ENCODE data around the gene SLC38A1.
A peak's percentile ranks its signal among the peaks of the same experiment; 100 is the strongest.
"Not testable (repeated sequence)": the region's sequence is repeated elsewhere in the genome, so short reads cannot be mapped to it uniquely, and the experiment has no call there.

SLC38A1 gene

DNA sequence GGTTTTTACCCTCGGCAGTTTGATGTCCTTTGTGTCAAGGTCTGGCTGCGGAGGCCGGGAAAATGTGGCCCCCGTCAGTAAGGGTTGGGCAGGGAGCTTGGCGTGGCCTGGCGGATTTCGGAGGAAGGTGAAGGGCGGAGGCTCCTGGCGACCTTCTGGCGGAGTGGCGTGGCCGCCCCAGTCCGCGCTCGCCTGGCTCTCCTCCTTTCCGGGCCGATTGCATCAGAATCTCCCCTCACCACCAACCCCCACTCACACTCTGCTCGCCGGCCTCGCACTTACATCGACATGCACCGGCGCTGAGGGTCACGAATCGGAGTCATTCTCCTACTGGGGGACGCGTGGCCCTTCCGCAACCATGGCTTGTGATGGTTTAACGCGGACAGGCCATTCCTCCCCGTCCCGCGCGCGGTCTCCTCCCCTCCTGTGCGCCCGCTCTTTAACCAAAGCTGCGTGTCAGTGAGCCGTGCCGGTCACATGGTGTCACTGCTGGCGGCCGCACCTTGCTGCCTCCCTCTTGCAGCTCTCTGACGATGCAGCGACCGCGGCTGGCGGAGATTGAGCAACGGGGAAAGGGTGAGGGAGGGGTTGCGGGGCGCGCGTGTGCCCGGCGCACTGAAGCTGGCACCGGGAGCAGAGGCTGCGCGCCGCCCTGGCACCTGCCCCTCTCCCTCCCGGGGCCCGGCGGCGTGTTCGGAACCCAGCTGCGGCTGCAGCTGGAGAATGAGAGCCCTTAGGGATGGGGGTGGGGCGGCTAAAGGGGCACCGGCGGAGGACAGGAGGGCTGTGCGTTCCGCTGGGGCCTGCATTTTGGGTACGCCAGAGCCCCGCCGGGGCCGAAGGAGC, at the start of gene SLC38A1:
Gene SLC38A1 (minus strand): TSS at position 461 of the 846 bp plus-strand sequence. CDS start 29,243 bp downstream, outside the sequence.
- peak; percentile 69 to 82 (median 77) for DNase-seq

DNA sequence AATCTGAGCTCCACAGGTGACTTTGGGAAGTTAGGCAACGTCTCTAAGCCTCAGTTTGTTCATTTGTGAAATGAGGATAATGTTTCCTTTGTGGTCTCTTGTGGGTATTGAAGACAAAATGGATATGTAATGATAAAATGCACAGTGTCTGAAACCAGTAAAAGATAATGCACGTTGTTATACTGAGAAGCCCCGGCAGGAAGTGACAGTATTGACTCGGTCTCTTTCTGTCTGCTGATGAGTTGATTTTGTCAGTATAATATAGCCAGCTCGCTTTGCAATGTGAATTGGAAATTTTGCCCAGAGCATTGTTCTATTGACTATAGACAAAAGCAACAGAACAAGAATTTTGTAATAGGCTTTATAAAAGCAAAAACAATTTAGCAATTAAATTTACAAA, 49.2 kb upstream of the SLC38A1 start:
- DNase-seq, result no peak

DNA sequence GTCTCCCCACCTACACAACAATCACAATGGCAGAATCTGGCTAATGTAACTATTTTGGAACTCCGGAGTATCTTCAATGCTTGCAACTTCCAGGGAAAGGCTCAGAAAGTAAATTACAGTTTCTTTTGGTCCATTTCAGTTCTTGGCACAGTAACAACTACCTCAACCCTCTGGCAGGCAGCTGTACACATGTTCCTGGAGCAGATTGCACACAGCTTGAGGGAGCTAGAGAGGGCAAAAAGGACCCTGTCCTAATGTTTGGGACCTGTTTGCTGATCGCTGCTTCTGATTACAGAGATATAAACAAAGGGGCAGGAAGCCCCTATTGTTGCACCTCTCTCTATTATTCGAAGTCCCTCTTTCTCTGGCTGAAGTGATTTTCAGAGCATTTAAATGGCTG, 35.2 kb upstream of the SLC38A1 start:
- DNase-seq, result no peak

DNA sequence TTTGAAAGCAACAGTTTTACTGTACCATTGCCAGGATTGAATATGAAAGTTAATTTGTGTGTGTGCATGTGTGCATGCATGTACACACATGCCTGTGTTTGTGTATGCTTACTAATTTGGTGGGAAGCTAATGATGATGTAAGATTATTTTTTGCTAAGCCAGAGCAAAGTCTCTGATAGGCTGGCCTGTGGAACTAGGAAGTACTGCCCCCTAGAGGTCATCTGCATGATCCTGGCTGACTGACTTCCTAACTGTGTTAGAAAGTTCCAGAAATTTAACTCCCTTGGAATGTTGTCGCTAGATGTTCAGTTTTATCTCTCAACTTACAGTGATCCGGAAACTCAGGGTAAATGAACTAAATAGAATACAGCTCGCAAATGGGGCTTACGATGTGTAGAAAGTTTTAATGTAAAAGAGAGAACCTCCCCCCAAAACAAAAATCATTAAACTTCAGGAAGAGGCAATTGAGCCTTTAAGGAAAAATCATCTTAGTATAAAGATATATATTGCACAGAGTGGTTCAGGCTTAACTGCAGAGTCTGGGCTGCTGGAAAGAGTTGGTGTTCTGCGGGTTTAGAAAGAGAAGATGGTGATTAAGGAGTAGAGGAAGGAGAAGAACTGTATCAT, 34.3 kb upstream of the SLC38A1 start:
- peak in 2 of 4 experiments; percentile 18 for DNase-seq

DNA sequence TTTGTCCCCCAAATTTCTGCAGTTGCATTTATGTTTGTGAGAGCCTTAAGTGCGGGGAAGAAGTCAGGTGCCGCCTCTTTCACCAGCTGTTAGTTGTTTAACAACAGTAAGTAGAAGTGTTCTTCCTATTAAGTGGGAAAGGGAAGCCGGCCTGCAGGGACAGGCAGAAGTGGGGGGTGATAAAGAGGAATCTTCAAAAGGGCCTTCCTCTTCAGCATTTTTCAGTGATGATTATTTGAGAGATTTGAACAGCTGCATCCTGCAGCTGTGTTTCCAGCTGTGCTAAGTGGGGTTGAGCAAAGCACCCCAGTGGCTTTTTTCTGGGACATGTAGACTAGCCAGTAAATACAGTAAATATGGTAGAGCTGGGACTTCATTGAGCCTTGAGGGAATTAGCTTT, 32.1 kb upstream of the SLC38A1 start:
- DNase-seq, result no peak

DNA sequence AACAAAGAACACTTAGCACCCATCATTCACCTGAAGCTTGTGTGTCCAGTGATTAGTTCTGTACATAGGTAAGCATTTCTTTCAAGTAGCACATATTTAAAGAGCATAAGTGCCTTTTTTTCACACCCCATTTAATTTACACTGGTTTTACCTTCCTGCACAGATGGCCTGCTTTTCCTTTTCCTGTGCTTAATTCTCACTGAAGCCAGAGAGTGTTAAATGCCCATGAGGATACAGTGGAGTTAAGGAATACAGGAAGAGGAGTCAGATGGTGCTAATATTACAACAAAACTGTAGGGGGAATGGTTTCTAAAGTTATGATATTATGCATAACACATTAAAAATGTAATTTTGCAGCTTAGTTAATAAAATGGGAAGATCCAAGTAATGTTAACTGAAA, 31.0 kb upstream of the SLC38A1 start:
- DNase-seq, result no peak

DNA sequence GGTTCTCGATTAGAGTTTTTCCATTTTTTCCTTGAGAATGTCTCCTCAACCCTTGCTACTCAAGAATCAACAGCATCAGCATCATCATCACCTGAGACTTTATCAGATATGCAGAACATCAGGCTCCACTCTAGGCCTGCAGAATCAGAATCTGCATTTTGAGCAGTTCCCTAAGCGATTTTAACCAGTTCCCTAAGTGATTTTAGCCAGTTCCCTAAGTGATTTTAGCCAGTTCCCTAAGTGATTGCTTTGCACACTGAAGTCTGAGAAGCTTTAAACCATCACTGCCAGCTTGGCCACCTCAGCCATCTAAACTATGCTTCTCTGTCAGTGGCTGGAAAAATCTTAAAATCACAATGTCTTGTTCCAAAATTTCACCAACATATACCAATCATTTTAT, 29.4 kb upstream of the SLC38A1 start:
- DNase-seq, result no peak

DNA sequence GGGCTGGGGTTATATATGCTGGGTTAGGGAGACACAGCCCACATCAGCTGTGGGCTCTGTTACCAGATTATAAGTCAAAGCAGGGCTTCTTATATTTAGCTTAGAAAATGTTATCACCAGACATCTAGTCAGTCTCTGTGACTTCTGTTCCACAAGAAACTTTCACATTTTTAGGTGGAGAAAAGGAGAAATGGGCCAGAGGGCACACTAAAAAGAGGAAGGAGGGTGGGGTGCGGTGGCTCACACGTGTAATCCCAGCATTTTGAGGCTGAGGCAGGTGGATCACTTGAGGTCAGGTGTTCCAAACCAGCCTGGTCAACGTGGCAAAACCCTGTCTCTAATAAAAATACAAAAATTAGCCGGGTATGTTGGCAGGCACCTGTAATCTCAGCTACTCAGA, 28.0 kb upstream of the SLC38A1 start:
- no peak for DNase-seq

DNA sequence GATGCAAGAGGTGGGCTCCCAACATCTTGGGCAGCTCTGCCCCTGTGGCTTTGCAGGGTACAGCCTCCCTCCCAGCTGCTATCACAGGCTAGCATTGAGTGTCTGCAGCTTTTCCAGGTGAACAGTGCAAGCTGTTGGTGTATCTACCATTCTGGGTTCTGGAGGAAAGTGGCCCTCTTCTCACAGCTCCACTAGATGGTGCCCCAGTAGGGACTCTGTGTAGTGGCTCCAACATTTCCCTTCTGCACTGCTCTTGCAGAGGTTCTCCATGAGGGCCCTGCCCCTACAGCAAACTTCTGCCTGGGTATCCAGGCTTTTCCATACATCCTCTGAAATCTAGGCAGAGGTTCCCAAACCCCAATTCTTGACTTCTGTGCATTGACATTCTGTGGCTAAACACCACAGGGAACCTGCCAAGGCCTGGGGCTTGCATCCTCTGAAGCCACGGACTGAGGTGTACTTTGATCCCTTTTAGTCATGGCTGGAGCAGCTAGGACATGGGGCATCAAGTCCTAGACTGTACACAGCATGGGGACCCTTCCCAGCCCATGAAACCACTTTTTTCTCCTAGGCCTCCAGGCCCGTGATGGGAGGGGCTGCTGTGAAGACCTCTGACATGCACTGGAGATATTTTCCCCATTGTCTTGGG, 24.0 kb upstream of the SLC38A1 start:
- no peak for DNase-seq

DNA sequence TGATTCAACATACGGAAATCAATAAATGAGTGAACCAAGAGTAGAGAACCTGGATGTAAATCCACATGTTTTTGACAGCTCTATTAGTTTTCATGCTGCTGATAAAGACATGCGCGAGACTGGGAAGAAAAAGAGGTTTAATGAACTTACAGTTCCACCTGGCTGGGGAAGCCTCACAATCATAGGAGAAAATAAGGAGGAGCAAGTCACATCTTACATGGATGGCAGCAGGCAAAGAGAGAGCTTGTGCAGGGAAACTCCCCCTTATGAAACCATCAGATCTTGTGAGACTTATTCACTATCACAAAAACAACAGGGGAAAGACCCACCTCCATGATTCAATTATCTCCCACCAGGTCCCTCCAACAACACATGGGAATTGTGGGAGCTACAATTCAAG, 23.1 kb upstream of the SLC38A1 start:
- not testable (repeated sequence) for DNase-seq

DNA sequence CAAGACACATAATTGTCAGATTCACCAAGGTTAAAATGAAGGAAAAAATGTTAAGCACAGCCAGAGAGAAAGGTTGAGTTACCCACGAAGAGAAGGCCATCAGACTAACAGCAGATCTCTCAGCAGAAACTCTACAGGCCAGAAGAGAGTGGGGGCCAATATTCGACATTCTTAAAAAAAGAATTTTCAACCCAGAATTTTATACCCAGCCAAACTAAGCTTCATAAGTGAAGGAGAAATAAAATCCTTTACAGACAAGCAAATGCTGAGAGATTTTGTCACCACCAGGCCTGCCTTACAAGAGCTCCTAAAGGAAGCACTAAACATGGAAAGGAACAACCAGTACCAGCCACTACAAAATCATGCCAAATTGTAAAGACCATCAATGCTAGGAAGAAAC, 16.3 kb upstream of the SLC38A1 start:
- not testable (repeated sequence) for DNase-seq

DNA sequence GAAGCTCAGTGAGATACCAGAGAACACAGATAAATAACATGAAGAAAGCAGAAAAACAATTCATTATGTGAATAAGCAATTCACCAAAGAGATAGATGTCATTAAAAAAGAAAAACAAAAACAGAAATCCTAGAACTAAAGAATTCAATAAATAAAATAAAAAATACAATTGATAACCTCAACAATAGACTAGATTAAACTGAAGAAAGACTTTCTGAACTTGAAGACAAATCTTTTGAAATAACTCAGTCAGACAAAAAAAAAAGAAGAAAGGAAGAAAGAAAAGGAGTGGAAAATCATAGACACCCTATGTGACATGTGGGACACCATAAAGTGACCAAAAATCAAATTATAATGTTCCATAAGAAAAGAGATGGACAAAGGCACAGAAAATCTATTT, 14.0 kb upstream of the SLC38A1 start:
- DNase-seq, result no peak

DNA sequence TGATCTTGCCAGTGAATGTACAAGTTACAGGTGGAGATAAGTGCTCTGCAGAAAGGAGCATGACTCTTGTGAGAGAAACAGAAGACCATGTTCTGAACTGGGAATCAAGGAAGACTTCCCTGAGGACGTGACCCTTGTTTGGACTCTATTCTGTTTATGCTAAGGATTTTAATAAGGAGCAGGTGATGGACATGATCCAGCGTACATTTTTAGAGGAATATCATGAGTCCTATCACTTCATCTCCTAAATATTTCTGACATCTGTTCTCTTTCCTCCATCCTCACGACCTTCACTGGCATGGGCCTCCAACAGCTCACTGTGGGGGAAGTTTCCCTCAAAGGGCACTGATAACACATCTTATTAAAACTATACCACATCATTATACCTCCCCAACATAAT, 7.9 kb upstream of the SLC38A1 start:
- DNase-seq, result no peak

DNA sequence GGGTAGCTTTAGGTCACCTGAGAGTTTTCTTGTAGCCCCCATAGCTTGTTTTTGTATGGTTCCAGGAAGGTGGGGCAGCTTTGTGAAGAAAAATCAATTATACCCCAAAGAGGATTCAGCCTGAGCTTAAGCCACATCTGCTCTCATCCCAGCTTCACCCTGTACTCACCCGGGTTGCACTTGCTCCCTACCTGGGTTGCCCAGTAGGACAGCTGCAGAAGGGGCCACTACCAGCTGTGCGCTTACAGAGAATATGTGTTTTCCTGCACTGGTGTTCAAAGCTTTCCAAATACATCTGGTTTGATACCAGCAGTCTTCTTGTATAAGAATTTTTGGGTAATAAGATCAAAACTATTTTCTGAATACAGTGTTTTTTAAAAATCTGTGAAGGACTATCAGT, 3.0 kb upstream of the SLC38A1 start:
- DNase-seq, result no peak

DNA sequence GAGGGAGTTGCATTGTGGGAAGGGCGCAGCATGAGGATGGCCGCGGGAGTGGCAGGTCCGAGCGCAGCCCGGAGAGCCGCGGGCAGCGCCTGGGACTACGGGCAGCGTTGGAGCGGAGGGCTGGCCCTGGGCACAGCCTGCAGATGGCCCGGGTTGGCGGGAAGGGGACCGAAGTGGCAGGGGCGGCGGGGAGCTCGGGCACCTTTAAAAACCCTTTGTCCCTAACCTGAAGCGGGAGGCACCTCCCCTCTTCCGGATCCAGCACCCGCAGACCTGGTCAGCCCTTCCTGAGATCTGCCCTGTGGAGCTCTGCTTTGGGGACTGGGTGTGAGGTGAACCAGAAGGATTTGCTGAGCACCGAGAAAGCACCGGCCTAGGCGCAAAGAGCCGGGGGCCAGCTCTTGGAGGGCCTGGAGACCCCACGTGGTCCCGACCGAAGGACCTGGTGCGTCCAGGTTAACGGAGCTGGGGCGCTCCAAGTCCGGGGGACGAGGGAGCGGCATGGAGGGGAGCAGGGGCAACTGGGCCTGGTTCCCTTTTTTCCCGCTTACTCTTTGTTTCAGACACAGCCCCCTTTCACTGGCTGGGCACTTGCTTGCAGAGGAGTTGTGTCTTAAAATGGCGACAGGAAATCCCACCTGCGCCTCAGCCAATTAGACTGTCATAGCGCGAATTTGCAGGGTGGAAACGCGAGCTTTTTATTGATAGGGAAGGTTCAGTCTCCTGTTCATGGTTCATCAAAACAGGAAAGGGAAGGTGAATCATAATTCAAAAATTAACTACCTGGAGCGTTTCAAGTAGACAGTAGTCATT, 792 bp upstream of the SLC38A1 start:
- peak; percentile 29 to 47 (median 38) for DNase-seq

DNA sequence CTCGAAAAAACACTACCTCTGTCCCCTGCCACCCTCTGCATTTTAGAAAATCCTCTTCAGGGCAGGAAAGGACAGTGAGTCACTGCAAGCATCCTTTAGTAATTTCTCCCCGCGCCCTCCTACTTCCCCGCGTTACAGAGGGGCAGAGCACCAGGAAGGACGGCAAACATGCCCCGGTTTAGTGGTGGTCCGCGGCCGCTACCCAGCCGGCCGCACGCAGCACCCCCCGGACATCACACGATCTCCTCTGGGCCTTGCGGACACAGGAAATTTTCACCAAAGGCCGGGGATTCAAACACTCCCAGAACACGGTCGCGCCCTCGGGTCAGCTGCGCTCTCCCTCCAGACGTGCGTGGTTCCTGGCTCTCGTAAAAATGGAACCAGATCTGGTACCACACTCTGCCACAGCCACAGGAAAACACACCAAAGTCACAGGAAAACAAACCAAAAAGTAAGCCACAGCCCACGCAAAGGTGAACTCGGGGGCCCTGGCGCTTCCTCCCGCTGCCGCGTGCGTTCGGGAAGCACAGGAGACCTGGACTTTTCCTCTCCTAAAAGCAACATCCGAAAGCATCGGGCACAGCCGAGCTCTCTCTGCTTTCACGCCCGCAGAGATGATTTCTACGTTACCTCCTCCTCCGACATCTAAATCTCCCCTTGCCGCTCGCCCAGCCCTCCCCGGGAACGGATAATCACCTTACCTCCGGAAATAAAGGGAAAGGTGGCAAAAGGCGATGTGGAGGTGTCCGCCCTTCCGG, 839 bp downstream of the SLC38A1 start:
- peak in 1 of 4 experiments; percentile 9 for DNase-seq

DNA sequence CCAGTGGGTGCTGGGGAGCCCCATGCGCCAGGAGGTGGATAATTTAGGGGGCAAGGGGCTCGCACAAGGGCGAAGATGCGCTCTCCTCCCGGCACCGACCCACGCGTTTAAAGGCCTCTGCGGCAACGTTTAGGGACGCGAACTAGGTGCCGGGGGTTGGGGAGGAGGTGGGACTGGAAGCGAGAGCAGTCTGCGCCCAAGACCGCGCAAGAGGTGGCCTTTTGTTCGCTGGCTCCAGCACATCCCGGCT, 1.3 kb downstream of the SLC38A1 start:
- no peak for DNase-seq

DNA sequence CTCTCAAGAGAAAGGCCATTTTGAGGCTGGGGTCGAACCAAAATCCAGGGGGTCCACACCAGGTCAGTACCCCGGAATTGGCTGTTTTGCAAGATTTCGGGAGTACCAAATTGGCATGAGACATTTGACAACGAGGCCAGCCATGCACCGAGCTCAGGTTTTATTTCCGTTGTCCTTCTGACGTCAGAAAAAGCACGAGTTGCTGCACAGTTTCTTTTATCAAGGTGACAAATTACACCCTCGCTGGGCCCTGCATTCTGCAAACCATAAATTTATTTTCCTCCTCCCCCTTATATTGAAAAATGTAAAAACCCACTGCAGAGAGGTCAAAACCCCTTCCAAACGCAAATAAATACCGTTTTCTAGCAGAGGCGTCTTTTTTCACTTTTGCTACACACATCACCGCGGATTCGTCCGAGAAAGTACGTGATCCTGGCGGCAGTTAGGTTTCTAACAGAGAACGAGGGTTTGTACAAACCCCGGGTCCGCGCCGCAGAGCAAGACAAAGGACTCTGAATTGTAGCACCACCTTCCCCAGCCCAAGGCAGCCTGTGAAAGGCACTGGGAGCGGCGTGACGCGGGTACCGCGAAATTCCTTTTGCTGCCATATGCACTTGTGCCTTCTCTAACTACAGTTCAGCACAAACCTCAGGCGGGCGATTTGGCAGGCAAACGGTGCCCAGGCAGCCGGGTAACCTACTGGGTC, 1.8 kb downstream of the SLC38A1 start:
- DNase-seq, result peak in 2 of 4 experiments; percentile 23 to 25

DNA sequence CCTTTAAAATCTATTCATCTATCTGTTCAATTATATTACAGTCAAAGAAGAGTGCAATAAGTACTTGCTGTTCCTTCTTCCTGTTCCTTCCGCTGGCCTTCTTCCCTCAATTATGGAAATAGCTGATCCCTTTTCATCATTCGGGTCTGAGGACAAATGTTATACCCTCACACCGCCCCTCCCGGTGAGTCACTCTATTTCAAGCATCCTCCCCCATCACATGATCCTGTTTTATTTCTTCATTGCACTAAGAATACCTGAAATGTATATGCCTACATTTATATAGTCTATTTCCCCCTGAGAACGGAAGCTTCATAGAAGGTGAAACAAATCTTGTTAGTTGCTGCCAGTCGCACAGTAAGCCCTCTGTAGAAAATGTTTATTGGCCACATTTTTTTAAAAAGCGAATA, 2.5 kb downstream of the SLC38A1 start:
- no peak for DNase-seq

DNA sequence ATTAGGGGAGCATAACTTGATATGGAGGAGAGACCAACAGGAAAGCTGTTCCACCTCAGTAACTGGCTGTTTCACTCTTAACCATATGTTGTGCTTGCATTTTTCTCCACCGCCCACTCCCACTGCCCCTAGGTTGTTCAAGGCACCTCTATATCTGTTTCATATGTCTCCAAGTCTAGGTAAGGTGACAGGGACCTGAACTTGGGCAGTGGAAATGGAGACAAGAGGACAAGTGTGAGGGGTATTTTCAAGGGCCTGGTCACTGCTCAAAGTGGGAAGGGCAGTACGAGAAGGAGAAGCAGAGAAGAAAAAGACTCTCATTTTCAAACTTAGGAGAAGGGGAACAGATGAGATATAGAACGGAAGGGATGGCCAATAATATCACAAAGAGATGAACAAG, 3.1 kb downstream of the SLC38A1 start:
- no peak for DNase-seq

DNA sequence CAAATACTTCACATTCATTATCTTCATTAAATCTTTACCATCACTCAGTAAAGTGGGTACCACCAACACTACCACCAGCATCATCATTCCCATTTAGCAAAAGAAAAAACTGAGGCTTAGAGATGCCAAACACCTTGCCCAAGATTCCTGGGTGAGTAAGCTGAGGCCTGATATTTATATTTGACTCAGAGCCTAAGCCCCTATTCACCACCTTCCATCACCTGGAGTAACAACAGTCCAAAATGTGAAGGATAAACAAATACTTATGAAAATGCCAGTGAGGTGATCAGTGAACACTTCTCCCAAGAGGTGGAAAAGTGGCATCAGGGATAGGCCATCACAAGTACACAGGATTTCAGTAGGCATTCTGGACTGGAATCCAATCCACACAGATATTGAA, 3.7 kb downstream of the SLC38A1 start:
- no peak for DNase-seq

DNA sequence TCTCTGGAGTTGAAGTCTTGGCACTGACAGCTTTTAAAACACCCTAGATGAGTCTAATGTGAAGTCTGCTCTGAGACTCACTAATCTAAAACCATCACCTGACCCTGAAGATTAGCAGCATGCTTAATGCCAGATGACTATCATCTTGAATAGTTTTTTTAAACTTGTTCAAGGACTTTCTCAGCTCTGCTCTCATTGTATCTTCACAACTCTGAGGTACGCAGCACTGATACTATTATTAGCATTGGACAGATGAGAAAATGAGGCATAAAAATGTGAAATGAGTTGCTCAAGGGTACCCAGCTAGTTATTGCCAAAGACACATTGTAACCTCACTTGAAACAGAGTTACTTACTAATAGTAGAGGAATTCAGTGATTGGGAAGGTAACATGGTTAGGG, 4.8 kb downstream of the SLC38A1 start:
- no peak for DNase-seq

All from activated CD4-positive, CD25-positive, alpha-beta regulatory T cell (primary cell).